Heart left ventricle (tissue), 16 donors: ENCODE measurements around the gene TPRX1. TPM values are rescaled to one million over a fixed set of nuclear protein-coding genes. Genes with fewer than 3 reads are reported as not detected.

Experiments used
- ATAC-seq, 4 donors: fragments of 200-7000 bp; cut with Tn5 transposase; one replicate each; pipeline ENCODE4 v1.9.1; 2020 to 2022; ENCODE audit warnings: moderate library complexity in 4 of 4, mild to moderate bottlenecking in 3 of 4, moderate number of reproducible peaks in 1 of 4
- DNase-seq, 5 donors: peaks; one replicate each; pipeline ENCODE4 v3.0.0-alpha.2; 2020
- H3K27ac ChIP-seq, 12 donors: fragments of 200-600 bp; sonication (generic) in 4 of 12; one replicate each; pipeline versions ENCODE4 v1.5.0 to v1.8.0; 2016 to 2022; ENCODE audit warnings: mild to moderate bottlenecking in 2 of 12
- H3K27me3 ChIP-seq, 9 donors: fragments of 200-600 bp; sonication (generic) in 2 of 9; one replicate each; pipeline versions ENCODE4 v1.5.1 to v1.8.0; 2016 to 2022; ENCODE audit warnings: mild to moderate bottlenecking in 3 of 9
- H3K36me3 ChIP-seq, 9 donors: fragments of 200-600 bp; sonication (generic) in 2 of 9; one replicate each; pipeline versions ENCODE4 v1.5.0 to v1.8.0; 2018 to 2022; ENCODE audit warnings: mild to moderate bottlenecking in 2 of 9
- H3K4me1 ChIP-seq, 12 donors: fragments of 200-600 bp; sonication (generic) in 4 of 12; one replicate each; pipeline versions ENCODE4 v1.5.0 to v1.8.0; 2016 to 2022; ENCODE audit warnings: mild to moderate bottlenecking in 3 of 12
- H3K4me3 ChIP-seq, 12 donors: fragments of 200-600 bp; sonication (generic) in 4 of 12; one replicate each; pipeline versions ENCODE4 v1.5.0 to v1.8.0; 2017 to 2022; ENCODE audit warnings: mild to moderate bottlenecking in 9 of 12, moderate library complexity in 4 of 12
- H3K9me3 ChIP-seq, 12 donors: fragments of 200-600 bp; sonication (generic) in 4 of 12; one replicate each; pipeline versions ENCODE4 v1.5.0 to v1.8.0; 2016 to 2022; ENCODE audit warnings: mild to moderate bottlenecking in 1 of 12
- CTCF ChIP-seq, 12 donors: fragments of 200-600 bp; sonication (generic) in 4 of 12; IDR thresholded peaks; one replicate each; pipeline versions ENCODE4 v1.5.0 to v1.8.0; 2018 to 2022; ENCODE audit warnings: antibody characterized with exemption in 12 of 12, mild to moderate bottlenecking in 5 of 12
- POLR2A ChIP-seq, 2 donors: fragments of 450-650 bp; IDR thresholded peaks; one replicate each; pipeline ENCODE4 v1.6.1; 2017; ENCODE audit warnings: antibody characterized with exemption in 2 of 2, mild to moderate bottlenecking in 2 of 2, moderate library complexity in 2 of 2
- WGBS, 4 donors: extraction: QIAGEN DNeasy Blood & Tissue Kit in 2 of 4; methylation state at CpG; one replicate each; pipeline versions ENCODE4 v1.1.5 to v1.1.7; 2013 to 2018; 5-methylcytosine and 5-hydroxymethylcytosine counted together
- intact Hi-C, 10 donors: fragments of 100-400 bp; cut with DNase I; formaldehyde crosslinking; loops; one replicate each; pipeline versions ENCODE4 v1.11.1 to v1.14.2; 2022
- polyA plus RNA-seq, 2 donors: library from polyadenylated mRNA; stranded (reverse); fragments of 200-250 nt; gene quantifications; one replicate each; pipeline ENCODE4 v1.2.3, GENCODE V29; 2013
- total RNA-seq, 9 donors: library from RNA; depleted of rRNA in 2 of 9; stranded (reverse); fragments of >200 nt in 2 of 9; fragmentation: NEBNext Ultra II Directional in 3 of 9; extraction: Animal tissue kit (Norgen Biotek cat#: 25700) in 3 of 9; gene quantifications; one replicate each; pipeline versions ENCODE4 v1.1.0 to v1.2.4, GENCODE V29; 2016 to 2023
- donor health status: ischemic (EF 13 %, LVEDD 7.1; RV severe dilation, severe dysfunction).
- donor health status: healthy with polysubstance abuse.
- donor health status: DM: no; HTN: yes; CAD: no.
- donor health status: DM: no; HTN: no; CAD: no.
- donor health status: ischemic (EF 25% LVEDD 6.9; RV normal size, moderate dysfunction).
- donor health status: ischemic (EF 25% LVEDD 5.7; RV mildly dilated, moderate dysfunction).
- donor health status: healthy.
- donor health status: DM: yes; HTN: yes; CAD: no.
- donor health status: ischemic (EF 35%, LVEDD 5.7; RV mildly dilated, moderate dysfunction).
- donor health status: nonischemic (EF 11% LVEDD 7.7; RV severe dilation, severe dysfunction).
- donor health status: DM: yes; HTN: yes; CAD: no.
- donor health status: PGD.
- donor health status: ischemic (EF 29% LVEDD 5.4; RV normal size, mild dysfunction).
- donor health status: nonischemic (EF 23%, LVEDD 6.1; RV moderate dilation, normal function).

Gene TPRX1
- total and polyA plus RNA-seq, 11 donors: not detected

GRCh38 chr19:47842941-47843340 is 38.6 kb upstream of the TPRX1 start:
- intact Hi-C loops: no loop called here
- no peak for TF ChIP-seq POLR2A (IDR thresholded peaks at IDR 0.05)
- no peak for TF ChIP-seq CTCF (IDR thresholded peaks at IDR 0.05)
- Histone ChIP-seq H3K9me3 (no peaks in the 10 kb centered on the region), H3K27me3 (peaks cover 0 to 51% (median 13%) of the 10 kb centered on the region in 9 donors), H3K36me3 (no peaks in the 10 kb centered on the region), H3K4me1 (no peaks in the 10 kb centered on the region), H3K4me3 (no peak overlapping the region), H3K27ac (no peak overlapping the region)
- WGBS, 4 donors: 42 to 60% (median 51%) methylated on average over 5 of the region's 5 CpGs
- ATAC-seq (no peak), DNase-seq (no peak)

DNA sequence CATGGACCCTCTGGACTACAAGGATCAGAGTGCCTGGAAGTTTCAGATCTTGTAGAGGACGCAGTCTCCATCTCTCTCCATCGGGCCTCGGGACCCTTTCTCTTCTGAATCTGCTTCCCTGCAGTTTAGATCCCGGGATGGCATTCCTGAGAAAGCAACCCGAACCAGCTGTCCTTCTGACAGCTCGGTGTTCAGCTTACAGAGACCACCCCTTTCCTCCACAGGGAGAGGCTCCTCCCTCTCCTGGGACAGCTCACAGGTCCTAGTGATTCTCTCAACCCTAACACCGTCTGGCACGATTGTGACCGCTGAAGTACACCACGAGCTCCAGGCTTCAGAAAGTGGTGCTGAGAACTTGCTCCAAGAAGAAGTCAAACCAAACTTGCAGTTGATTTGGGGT is 35.6 kb upstream of the TPRX1 start:
- TF ChIP-seq CTCF (IDR thresholded peaks at IDR 0.05): no peak
- TF ChIP-seq POLR2A (IDR thresholded peaks at IDR 0.05): no peak
- intact Hi-C loops: no loop called here
- no peak for ATAC-seq

GRCh38 chr19:47839411-47839810 is 35.1 kb upstream of the TPRX1 start:
- intact Hi-C loops: no loop called here
- Histone ChIP-seq H3K4me3 (no peak overlapping the region), H3K36me3 (no peaks in the 10 kb centered on the region), H3K4me1 (no peaks in the 10 kb centered on the region), H3K27ac (no peak overlapping the region), H3K9me3 (no peaks in the 10 kb centered on the region), H3K27me3 (peaks cover 0 to 36% (median 7%) of the 10 kb centered on the region in 9 donors)
- WGBS, 4 donors: 70 to 80% (median 74%) methylated on average over 14 to 16 of the region's 16 CpGs
- ATAC-seq: no peak
- no peak for TF ChIP-seq POLR2A (IDR thresholded peaks at IDR 0.05)
- no peak for TF ChIP-seq CTCF (IDR thresholded peaks at IDR 0.05)
- DNase-seq: no peak

More for the DNA sequence above, 35.6 kb upstream of the TPRX1 start:
- no peak overlapping the region for H3K27ac ChIP-seq
- no peaks in the 10 kb centered on the region for H3K9me3 ChIP-seq
- WGBS, 4 donors: 15 to 23% (median 17%) methylated on average over 10 of the region's 10 CpGs
- no peak for DNase-seq
- H3K36me3 ChIP-seq: no peaks in the 10 kb centered on the region
- H3K4me1 ChIP-seq: no peaks in the 10 kb centered on the region
- H3K4me3 ChIP-seq: no peak overlapping the region
- H3K27me3 ChIP-seq: peaks cover 0 to 36% (median 7%) of the 10 kb centered on the region in 9 donors

DNA sequence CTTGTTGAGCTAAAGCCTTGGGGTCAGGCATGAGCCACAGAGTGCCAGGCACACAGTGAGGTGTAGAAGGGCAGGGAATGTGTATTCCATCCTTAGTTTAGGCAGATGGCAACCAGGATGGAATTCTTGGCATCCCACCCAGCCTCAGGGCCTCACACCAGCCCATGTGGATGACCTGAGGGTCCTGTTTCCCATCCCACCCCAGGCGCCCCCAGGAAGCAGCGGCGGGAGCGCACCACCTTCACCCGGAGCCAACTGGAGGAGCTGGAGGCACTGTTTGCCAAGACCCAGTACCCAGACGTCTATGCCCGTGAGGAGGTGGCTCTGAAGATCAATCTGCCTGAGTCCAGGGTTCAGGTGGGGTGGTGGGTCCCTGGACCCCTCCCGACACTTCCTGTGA is 31.7 kb upstream of the TPRX1 start:
- Histone ChIP-seq H3K4me3 (no peak overlapping the region), H3K27ac (no peak overlapping the region), H3K9me3 (no peaks in the 10 kb centered on the region), H3K4me1 (no peaks in the 10 kb centered on the region), H3K27me3 (peaks cover 0 to 15% (median 3%) of the 10 kb centered on the region in 9 donors), H3K36me3 (no peaks in the 10 kb centered on the region)
- no peak for TF ChIP-seq CTCF (IDR thresholded peaks at IDR 0.05)
- DNase-seq: no peak
- intact Hi-C loops: no loop called here
- no peak for ATAC-seq
- WGBS, 4 donors: 67 to 83% (median 70%) methylated on average over 7 to 8 of the region's 8 CpGs
